ENCODE measurements around the gene NVL.
"Not testable (repeated sequence)": the region's sequence is repeated elsewhere in the genome, so short reads cannot be mapped to it uniquely, and the experiment has no call there.

The NVL gene

DNA sequence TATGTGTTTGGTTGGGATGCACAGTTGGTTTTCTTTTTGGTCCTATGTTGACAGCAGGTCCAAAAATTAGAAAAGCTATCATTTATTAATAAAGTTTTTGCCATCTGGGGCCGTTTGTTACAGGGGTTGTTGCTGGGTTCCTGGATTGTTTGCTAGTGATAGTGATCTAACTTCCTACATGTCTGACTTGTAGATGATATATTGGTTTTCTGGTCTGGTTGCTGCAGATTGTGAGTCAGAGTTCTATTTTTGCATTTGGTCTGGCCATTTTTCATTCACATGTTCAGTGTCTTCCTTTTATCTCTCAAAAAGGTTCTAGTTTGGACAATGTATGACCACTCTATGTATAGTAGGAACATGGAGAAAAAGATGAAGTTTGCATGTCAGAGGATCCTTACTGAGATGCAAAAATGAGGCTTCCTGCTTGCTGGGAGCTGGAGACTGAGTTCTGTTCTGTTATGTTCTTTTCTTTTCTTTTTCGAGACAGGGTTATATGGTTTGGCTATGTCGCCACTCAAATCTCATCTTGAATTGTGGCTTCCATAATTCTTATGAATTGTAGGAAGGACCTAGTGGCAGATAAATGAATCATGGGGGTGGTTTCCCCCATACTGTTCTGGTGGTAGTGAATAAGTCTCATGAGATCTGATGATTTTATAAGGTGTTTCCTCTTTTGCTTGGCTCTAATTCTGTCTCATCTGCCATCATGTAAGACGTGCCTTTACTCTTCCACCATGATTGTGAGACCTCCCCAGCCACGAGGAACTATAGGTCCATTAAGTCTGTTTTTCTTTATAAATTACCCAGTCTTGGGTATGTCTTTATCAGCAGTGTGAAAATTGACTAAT is 4.2 kb upstream of the NVL start:
- FAIRE-seq = no peak

- peak; percentile 84 for FAIRE-seq
Observed at GRCh38 chr1:224333309-224333926, 3.4 kb upstream of the NVL start.

DNA sequence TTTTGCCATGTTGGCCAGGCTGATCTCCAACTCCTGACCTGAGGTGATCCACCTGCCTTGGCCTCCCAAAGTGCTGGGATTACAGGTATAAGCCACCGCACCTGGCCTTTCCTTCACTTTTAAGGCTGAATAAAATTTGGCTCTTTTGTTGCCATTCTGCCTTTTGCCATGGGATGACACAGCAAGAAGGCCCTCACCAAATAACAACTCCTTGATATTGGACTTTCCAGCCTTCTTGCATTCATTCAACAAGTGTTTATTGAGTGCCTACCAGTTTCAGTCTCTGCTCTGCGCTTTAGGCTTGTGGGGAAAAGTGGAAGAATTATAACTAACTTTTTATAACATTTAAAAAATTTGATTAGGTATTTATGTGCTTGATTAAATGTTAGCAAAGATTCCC is 1.9 kb upstream of the NVL start:
- no peak for FAIRE-seq

GRCh38 chr1:224331326-224331725 is 1.4 kb upstream of the NVL start:
- FAIRE-seq = no peak

- no peak for FAIRE-seq
Observed at GRCh38 chr1:224329484-224329841, 509 bp downstream of the NVL start.

GRCh38 chr1:224328644-224329043 is 1.3 kb downstream of the NVL start:
- no peak for FAIRE-seq

- no peak for FAIRE-seq
Observed at GRCh38 chr1:224325959-224326358, 4.0 kb downstream of the NVL start.

GRCh38 chr1:224321706-224322105 is 8.3 kb downstream of the NVL start:
- FAIRE-seq = no peak

DNA sequence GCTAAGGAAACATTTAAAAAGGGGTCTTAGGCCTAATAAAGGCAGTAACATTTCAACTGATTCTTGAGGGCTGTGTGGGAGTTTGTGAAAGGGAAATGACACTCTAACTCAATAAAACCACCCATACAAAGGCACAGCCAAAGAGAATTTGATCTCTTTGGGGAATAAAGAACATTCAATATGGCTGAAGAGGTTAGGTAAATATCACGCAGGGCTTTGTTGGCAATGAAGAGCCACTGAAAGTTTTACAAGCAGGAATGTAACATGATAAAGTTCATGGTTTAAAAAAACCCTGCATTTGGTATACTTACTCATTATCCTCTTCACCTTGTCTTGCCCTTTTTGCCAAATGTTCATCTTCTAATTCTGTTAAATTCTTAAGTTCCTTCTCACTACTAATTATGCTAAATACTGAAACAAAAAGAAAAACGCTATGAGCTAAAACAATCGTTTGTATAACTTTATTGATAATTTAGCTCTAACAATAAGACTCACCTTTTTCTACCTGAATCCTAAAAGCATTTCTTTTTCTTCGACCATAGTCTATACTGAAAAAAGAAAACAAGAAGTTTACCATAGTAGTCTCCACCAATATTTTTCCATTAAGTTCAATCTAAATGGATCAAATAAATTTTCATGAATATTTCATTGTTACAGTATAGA is 12.5 kb downstream of the NVL start:
- FAIRE-seq = no peak

DNA sequence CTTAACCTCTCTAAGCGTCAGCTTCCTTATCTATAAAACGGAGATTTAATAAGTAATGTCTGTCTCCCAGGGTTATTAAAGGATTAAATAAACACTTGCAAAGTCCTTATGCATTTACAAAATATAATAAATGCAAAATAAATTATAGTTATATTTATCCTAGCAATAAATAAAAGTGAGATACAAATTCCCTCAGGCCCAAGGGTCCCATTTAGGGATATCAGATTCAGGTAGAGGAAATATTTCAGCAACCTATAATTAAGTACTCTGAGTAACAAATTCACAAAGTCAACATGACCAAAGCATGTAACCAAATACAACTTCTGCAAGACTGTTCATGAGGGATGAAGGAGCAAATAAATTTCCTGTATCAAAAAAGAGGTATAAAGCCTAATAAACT is 17.9 kb downstream of the NVL start:
- FAIRE-seq = no peak

DNA sequence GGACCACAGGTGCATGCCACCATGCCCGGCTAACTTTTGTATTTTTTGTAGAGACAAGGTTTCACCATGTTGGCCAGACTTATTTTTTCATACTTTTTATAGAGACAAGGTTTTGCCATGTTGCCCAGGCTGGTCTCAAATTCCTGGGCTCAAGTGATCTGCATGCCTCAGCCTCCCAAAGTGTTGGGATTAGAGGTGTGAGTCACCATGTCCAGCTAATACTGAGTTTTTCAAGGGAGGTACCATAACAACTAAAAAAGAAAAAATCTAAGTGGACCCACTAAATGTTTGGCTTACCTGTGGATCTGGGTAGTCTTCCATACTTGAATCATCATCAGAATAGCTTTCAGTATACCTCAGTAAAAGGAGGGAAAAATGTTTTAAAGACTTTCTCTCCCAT is 18.5 kb downstream of the NVL start:
- not testable (repeated sequence) for FAIRE-seq

GRCh38 chr1:224308064-224308463 is 21.9 kb downstream of the NVL start:
- no peak for FAIRE-seq

DNA sequence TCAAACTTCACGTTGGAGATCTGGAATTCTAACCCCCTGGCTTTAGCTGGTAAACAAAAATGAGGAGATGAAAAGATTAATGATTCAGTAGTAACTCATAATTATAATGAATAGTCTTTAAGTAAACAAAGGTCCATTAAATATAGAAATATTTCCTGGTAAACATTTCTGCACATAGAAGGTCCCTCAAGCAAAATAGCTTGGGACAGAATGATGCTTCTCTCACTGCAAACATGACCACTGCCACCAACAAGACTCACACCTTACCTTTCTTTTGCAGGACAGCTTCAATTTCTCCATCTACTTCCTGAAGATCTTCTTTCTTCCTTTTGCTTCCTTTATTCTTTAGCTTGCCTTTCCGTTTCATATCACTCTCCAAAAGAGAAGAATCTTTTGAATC is 25.2 kb downstream of the NVL start:
- no peak for FAIRE-seq

GRCh38 chr1:224302947-224303346 is 27.0 kb downstream of the NVL start:
- FAIRE-seq = no peak

DNA sequence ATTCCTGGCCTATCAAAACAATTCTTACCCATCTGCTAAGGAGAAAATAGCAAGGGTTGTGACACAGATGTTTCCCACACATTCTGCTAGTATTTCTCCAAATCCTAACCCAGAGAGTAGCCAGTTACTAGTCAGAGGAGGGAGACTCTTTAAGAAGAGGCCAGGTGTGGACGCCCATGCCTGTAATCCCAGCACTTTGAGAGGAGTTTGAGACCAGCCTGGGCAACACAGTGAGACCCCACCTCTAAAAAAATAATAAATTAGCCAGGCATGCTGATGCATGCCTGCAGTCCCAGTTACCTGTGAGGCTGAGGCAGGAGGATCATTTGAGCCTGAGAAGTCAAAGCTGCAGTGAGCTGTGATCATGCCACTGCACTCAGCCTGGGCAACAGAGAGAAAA is 28.6 kb downstream of the NVL start:
- FAIRE-seq = no peak

- no peak for FAIRE-seq
Observed at GRCh38 chr1:224300346-224300745, 29.6 kb downstream of the NVL start.

DNA sequence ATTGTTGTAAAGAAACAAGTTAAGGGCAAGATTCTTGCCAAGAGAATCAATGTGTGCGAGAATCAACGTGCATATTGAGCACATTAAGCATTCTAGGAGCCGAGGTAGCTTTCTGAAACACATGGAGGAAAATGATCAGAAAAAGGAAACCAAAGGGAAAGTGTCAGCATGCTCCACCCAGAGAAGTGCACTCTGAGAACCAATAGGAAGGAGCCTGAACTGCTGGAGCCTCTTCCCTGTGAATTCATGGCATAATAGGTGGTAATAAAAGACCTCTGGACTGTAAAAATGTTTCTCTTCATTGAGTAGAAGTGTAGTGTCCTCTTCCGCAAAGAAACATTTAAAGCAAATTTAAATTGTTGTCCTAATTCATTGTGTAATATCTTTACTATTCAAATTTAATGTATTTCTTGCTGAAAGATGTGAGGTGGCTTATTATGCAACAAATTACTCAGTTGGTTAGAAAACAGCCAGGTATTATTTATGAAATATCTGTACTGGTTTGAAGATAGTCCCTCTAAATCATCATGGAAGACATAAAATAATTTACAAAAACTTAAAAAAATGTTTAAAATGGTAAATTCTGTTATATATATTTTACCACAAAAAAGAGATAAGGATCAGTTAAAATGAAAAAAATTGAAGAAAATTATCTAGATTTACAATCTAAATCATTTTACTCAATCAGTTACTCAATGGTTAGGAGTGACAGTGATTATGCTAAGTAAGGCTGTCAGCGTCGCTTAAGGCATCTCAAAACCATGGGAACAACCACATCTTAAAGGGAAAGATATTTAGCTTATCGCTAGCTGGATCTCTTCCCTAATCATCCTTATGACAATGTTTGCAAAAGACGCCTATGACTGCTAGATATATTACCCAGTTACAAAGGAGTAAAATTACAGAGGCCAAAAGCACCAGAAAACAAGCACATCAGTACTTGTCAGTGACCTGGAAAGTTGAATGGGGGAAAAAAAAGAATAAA is 31.3 kb downstream of the NVL start:
- FAIRE-seq = no peak

- no peak for FAIRE-seq
Observed at GRCh38 chr1:224294775-224295174, 35.2 kb downstream of the NVL start.

- no peak for FAIRE-seq
Observed at GRCh38 chr1:224292419-224292818, 37.6 kb downstream of the NVL start.

DNA sequence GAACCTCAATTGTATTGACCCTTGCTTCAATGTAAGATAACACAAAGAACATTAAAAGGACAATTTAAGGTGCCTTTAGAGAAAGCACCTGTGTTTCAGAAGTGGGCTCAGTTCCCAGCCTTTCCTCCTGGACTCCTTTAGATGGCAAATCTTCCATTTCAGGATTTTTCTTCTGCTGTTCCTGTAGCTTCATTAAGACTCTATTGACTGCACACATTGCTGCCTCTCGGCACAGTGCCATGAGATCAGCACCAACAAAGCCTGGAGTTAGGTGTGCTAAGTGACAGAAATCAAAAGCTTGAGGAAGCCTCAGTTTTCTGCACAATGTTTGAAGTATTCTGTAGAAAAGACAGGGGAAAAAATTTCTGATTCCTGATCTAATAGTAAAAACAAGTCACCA is 40.6 kb downstream of the NVL start:
- no peak for FAIRE-seq

GRCh38 chr1:224287714-224288113 is 42.3 kb downstream of the NVL start:
- FAIRE-seq = no peak

- no peak for FAIRE-seq
Observed at GRCh38 chr1:224282140-224282539, 47.8 kb downstream of the NVL start.
